ENCODE results near the gene SLC6A4. TPM values are rescaled to one million over a fixed set of nuclear protein-coding genes. Genes with fewer than 3 reads are reported as not detected.

SLC6A4 gene
- total and polyA plus RNA-seq, 2 of the 8 experiments (the other 6 are each of a cell fraction or from before 2014, with no cell fraction given), result 0.09 to 0.33 TPM

DNA sequence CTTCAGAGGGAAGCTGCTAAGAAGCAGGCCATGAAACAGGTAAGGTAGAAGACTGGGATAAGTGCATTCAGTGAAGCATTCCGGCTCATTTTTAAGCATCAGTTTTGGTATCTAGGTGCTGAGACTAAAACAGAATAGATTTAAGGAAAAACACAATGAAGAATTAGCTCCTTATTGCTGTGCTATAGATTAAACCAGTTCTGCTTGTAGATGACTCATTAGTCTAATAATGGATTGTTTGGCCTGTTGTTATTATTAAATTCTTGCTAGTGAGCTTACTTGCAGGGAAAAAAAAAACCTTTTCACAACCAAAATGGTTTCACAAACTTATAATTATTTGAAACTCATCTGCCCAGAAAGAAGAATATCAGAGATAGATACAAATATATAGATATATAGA lies 62.9 kb downstream of the SLC6A4 start (continued):
- TF ChIP-seq CHD7 (IDR thresholded peaks at IDR 0.05; ENCODE audit: insufficient replicate concordance, low read length) (no peak), CBX5 (IDR thresholded peaks at IDR 0.05; ENCODE audit: low read depth, low read length) (no peak), POLR2AphosphoS5 (IDR thresholded peaks at IDR 0.05; ENCODE audit: low read depth, low read length) (no peak), E2F6 (IDR thresholded peaks at IDR 0.05) (no peak), JUN (IDR thresholded peaks at IDR 0.05; ENCODE audit: low read depth, low read length) (no peak), SP1 (IDR thresholded peaks at IDR 0.05; ENCODE audit: low read depth, low read length) (no peak), RFX5 (IDR thresholded peaks at IDR 0.05; ENCODE audit: borderline replicate concordance, low read depth, low read length) (no peak), CHD1 (IDR thresholded peaks at IDR 0.05; ENCODE audit: low read depth, low read length) (no peak), PHF8 (conservative IDR thresholded peaks at IDR 0.05; ENCODE audit: low read depth, low read length) (no peak), POU5F1 (IDR thresholded peaks at IDR 0.05; ENCODE audit: low read depth, low read length) (no peak), KDM1A (IDR thresholded peaks at IDR 0.05; ENCODE audit: borderline replicate concordance, low read length) (no peak), SP4 (IDR thresholded peaks at IDR 0.05; ENCODE audit: low read length) (no peak)

Measured in H1 (cell line).